Measurements from ENCODE around the gene RTF2. TPM values are rescaled to one million over a fixed set of nuclear protein-coding genes. Genes with fewer than 3 reads are reported as not detected.
A peak's percentile ranks its signal among the peaks of the same experiment; 100 is the strongest.

Gene RTF2
- total RNA-seq, 1 experiment from 2014 or later = 81.4 TPM

- no peak for DNase-seq (ENCODE audit: low read depth)
These were observed 30.1 kb upstream of the RTF2 start for GRCh38 chr20:56438284-56438683.

GRCh38 chr20:56439771-56440291 lies 28.6 kb upstream of the RTF2 start:
- peak; percentile 97 for DNase-seq (ENCODE audit: low read depth)

GRCh38 chr20:56440346-56441007 lies 27.9 kb upstream of the RTF2 start:
- DNase-seq (ENCODE audit: low read depth) = peak; percentile 51

- no peak for DNase-seq (ENCODE audit: low read depth)
These were observed 25.8 kb upstream of the RTF2 start for GRCh38 chr20:56442389-56443365.

GRCh38 chr20:56443654-56444540 lies 24.5 kb upstream of the RTF2 start:
- no peak for DNase-seq (ENCODE audit: low read depth)

- DNase-seq (ENCODE audit: low read depth) = no peak
These were observed 23.3 kb upstream of the RTF2 start for GRCh38 chr20:56445130-56445529.

GRCh38 chr20:56445540-56445939 lies 22.9 kb upstream of the RTF2 start:
- no peak for DNase-seq (ENCODE audit: low read depth)

GRCh38 chr20:56447227-56447626 lies 21.2 kb upstream of the RTF2 start:
- no peak for DNase-seq (ENCODE audit: low read depth)

- DNase-seq (ENCODE audit: low read depth) = no peak
These were observed 19.0 kb upstream of the RTF2 start for GRCh38 chr20:56449459-56449858.

- no peak for DNase-seq (ENCODE audit: low read depth)
These were observed 17.2 kb upstream of the RTF2 start for GRCh38 chr20:56451056-56451765.

GRCh38 chr20:56453352-56453751 lies 15.1 kb upstream of the RTF2 start:
- no peak for DNase-seq (ENCODE audit: low read depth)

- no peak for DNase-seq (ENCODE audit: low read depth)
These were observed 13.7 kb upstream of the RTF2 start for GRCh38 chr20:56454754-56455153.

GRCh38 chr20:56458206-56458821 lies 10.1 kb upstream of the RTF2 start:
- DNase-seq (ENCODE audit: low read depth) = no peak

GRCh38 chr20:56460459-56460858 lies 8.0 kb upstream of the RTF2 start:
- no peak for DNase-seq (ENCODE audit: low read depth)

- DNase-seq (ENCODE audit: low read depth) = peak; percentile 34
These were observed 6.9 kb upstream of the RTF2 start for GRCh38 chr20:56461576-56461975.

GRCh38 chr20:56463428-56463827 lies 5.0 kb upstream of the RTF2 start:
- DNase-seq (ENCODE audit: low read depth) = no peak

GRCh38 chr20:56465997-56466396 lies 2.4 kb upstream of the RTF2 start:
- no peak for DNase-seq (ENCODE audit: low read depth)

GRCh38 chr20:56467968-56468315 lies 485 bp upstream of the RTF2 start:
- DNase-seq (ENCODE audit: low read depth) = no peak

- DNase-seq (ENCODE audit: low read depth) = no peak
These were observed 636 bp downstream of the RTF2 start for GRCh38 chr20:56469077-56469449.

GRCh38 chr20:56483970-56484369 lies 15.5 kb downstream of the RTF2 start:
- no peak for DNase-seq (ENCODE audit: low read depth)

- no peak for DNase-seq (ENCODE audit: low read depth)
These were observed 18.8 kb downstream of the RTF2 start for GRCh38 chr20:56487216-56487615.

All from LHCN-M2 (cell line).